ENCODE data around the gene EPN3.

DNA sequence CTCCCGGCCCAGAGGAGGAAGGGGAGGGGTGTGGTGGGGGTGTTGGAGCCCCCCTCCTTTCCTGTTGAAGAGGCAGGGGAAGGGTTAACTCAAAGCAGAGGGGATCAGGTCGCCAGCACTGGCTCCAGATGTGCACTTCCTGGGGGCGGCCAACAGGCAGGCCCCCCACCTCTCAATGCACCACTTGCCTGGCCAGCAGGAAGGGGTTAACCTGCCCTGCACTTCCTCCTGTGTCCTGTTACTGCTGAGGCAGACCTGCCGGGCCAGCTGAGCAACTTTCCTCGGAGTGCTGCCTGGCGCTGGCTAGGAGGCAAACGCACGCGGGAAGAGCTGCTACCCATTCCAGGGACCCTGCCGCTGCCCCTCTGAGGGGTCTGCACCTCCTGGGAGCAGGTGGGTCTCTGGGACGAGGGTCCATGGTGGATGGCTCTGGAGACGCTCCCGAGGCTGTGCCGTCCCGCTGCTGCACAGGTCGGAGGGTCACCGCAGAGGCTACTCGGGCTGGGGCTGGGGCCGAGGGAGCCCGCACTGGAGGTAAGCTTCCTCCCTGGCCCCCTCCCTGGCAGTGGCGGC is at the start of gene EPN3:
- TF ChIP-seq, protein P1, sequence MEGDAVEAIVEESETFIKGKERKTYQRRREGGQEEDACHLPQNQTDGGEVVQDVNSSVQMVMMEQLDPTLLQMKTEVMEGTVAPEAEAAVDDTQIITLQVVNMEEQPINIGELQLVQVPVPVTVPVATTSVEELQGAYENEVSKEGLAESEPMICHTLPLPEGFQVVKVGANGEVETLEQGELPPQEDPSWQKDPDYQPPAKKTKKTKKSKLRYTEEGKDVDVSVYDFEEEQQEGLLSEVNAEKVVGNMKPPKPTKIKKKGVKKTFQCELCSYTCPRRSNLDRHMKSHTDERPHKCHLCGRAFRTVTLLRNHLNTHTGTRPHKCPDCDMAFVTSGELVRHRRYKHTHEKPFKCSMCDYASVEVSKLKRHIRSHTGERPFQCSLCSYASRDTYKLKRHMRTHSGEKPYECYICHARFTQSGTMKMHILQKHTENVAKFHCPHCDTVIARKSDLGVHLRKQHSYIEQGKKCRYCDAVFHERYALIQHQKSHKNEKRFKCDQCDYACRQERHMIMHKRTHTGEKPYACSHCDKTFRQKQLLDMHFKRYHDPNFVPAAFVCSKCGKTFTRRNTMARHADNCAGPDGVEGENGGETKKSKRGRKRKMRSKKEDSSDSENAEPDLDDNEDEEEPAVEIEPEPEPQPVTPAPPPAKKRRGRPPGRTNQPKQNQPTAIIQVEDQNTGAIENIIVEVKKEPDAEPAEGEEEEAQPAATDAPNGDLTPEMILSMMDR (IDR thresholded peaks at IDR 0.05): no peak
- TF ChIP-seq POLR2A (IDR thresholded peaks at IDR 0.05; ENCODE audit: low read depth) (no peak), POLR2AphosphoS5 (IDR thresholded peaks at IDR 0.05) (no peak), EP300 (IDR thresholded peaks at IDR 0.05) (no peak)
